NCI-H146 treated with DMSO at 0.1 percent for 48 hours (cell line): ENCODE data around the gene SYNPR.

Experiments used
- DNase-seq: peaks from one replicate; lab custom pipeline; 2025; ENCODE audit not compliant: unreplicated experiment; lab: John Stamatoyannopoulos, UW

SYNPR gene

DNA sequence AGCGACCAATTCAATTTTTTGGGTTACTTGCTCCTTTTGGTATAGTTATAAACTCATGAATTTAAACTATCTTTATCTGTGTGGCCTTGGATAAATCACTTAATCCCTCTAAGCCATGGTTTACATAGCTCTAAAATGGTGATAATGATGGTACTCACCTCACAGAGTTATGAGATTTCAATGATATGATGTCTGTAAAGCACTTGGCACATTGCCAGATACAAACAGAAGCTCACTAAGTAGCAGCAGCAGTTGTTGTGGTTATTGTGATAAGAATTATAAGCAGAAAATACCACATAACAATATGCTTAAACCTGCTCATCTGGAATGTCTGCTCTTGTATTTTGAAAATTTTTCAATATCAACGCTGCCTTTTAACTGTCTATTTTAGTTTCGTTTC lies 189.3 kb downstream of the SYNPR start:
- no peak for DNase-seq

DNA sequence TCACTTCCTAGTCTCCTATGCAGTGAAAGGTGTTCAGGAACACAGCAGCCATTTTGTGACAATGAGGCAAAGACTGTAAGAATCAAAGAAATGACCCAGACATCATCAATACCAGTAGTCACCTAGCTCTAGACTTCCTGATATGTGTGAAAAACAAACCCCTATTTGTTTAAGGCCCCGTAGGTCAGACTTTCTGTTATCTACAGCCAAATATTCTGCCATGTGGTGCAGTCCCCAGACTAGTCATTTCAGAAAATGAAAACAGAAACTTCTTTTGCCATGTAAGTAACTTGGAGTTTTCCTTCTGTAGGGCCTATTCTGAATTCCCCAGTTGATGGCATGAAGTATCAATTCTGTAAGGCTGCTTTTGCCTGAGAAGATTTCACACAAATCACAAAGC lies 192.6 kb downstream of the SYNPR start:
- no peak for DNase-seq

DNA sequence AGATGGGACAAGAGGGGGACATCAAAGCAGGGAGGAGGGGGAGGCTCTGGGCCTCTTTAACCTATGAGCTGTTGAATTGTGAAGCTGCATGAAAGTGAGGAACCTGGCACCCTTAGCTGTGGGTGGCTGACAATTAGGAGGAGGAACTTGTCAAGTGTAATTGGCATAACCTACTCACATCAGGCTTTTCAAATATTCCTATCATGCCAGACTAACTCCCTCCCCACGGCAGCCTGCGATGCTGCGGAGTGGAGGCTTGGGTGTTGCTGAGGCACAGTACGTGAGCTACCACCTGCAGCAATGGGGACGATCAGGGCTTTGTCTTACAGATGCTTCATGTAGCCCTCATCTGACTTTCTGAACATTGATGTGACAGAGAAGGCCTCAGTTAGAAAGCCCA lies 193.7 kb downstream of the SYNPR start:
- DNase-seq: no peak

DNA sequence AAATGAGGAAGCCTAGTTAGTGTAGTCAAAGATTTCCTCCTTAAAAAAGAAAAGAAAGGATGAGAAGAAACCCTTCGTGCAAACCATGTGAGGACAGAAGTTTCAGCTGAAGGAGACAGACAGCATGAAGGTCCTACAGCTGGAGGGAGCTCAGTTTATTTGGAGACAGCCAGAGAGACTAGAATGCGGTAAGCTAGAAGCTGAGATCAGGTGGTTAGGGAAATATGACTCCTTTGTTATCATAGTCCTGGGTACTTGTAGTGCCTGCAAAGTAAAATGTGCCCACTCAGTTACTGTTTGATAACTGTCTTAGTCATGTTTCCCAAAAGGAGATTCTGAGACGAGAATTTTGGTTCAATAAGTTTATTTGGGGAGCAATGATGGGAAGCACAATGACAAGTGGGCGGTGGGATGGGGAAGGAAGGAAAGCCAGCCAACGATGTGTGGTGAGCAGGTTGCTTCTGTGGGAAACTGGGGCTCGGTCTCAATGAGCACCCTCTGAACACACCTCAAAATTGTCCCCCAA lies 195.6 kb downstream of the SYNPR start:
- DNase-seq: no peak

DNA sequence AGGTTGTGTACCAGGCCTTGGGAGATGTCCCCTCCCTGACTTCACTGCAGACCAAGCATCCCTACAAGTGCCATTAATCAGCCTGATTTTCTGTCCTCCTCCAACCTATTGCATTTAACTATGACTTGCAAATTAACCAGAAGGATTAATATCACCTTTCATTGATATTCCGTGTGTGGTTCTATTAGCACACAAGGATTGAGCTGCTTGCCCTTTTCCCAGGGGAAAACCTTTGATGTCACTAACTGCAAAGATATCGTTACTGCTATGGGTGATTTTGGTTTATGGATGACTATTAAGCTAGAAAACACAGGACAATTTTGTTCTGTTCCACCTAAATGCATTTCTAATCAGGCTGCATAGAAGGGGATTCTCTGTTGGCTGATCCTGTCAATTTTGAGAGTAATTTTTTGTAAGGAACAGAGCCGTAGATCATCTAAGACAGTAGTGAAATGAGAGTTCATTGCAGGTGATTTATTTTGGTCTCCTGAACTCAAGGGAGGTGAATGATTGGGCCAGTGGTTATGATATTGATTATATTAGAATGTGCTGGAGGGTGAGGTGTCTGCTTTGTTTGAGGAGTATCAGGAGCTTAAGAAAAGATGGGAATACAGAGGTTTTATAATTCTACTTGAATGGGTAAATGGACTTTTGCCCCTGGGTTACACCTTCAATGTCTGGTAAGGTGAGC lies 196.9 kb downstream of the SYNPR start:
- no peak for DNase-seq

DNA sequence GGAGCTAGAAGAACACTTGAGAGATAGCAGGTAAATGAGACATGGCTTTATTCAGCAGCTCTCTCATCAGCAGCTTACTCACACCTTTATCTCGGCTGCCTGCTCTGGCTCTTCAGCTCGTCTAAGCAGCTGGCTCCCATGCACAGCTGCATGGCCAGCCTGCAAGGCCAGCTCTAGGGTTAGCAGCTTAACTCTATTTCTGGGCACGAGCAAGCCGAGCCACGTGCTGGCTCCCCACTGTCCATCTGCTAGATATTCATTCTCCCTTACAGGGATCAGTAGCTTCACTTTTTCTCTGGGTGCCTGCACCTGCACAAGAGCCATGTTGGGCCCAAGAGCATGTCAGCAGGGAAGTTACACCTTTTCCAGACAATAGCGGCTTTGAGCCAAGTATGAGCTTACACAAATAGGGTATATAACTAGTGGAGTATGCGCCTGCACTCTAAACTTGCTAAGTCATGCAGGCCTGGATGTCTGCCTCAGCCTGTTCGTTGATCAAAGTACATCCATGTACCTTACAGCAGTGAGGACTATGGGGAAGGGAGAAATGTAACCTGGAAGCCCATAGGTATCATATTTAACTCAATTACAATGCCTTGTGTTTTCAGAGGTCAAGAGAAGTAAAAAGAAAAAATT lies 199.5 kb downstream of the SYNPR start:
- no peak for DNase-seq

DNA sequence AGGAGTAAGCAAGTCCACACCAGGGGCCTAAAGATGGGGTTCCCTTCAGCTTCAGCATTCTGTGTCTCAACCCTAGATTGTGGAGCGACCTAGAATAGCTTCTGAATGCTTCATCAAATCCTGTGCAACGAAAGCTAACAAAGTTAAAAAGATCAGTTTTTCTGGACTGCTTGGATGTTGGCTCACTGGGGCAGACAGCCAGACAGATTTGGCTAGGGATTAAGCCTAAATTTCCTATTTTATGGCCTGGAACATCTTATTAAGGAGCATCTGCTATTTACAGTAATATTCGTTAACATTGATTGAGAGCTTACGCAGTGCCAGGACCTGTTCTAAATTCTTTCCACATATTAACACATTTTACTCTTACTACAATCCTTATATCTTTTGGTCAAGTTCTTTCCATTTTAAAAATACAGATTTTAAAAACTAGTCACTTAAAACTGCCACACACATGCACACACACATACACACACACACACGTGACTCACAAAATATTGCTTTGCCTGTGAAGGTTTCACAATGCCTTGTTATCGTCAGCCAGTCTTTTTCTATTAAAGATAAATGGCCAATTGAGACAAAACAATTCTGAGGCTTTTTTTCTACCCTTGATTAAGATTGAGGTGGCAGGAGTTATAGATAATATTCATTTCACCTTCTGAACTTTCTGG lies 201.0 kb downstream of the SYNPR start:
- DNase-seq: no peak

DNA sequence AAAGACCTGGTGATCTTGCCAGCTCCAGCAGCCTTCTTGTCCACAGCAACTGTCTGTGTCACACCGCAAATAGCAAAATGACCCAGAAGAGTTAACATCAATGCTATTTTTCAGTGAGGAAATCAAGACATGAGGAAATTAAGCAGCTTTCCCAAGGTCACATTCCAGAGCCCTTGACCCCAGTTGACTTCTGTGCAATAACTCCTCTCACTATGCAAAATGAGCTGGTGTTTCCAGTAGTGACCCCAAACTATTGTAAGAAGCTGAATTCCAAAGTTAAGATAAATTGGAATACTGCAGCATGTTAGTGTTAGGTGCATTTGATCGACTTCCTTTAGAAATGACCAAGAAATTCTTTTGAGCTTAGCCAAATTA lies 201.5 kb downstream of the SYNPR start:
- DNase-seq: no peak

DNA sequence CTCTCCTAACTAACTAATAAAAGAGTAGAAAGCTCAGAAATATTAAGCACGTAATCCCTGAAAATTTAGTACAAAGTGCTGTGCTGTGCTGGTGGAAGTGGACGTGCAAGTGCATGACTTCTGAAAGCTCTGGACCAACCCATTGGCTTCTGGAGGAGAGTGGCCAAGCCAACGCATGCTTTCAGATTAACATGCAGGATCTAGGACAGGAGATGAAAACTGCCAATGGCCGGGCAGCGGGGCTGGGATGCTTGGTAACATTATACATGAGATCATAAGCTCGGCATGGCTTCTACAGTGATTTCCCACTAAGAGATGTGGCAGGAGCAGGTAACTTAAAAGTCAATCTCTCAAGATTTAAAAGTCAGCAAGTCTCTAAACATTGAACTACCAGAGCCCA lies 203.5 kb downstream of the SYNPR start:
- no peak for DNase-seq

DNA sequence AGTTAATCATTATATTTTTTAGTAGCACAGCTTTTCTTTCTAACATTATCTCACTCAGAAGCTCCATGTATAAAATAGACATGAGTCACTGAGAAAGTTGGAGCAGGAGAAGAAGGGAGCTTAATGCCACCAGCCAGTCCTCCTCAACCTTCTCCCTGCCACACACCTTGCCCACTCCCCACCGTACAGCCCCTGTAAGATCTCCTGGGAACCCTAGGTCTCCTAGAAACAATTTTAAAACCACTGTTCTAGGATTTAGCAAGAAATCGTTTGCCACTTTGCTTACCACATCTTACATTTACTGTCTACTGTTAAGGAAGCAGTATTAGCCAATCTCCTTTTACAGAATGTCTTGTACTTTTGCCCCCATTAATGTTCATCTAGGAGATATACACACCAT lies 204.2 kb downstream of the SYNPR start:
- no peak for DNase-seq

DNA sequence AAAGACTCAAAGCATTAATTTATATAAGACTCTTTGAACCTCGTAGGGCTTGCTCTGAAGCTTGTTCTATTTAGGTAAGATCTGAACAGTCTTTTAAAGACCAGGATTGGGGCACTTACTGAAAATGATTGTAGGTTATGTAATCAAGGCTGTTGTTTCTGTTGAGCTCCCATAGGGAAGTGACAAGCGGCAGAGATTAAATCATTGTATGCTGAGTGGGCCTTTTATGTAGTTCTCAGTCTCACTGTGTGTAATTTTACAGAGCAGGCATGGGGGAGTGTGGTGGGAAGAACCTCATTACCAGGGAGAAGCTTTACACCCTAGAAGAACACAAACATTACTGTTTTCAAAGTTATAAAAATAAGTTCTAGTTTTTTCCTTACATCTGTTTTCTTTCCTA lies 214.4 kb downstream of the SYNPR start:
- DNase-seq: peak; percentile 0

DNA sequence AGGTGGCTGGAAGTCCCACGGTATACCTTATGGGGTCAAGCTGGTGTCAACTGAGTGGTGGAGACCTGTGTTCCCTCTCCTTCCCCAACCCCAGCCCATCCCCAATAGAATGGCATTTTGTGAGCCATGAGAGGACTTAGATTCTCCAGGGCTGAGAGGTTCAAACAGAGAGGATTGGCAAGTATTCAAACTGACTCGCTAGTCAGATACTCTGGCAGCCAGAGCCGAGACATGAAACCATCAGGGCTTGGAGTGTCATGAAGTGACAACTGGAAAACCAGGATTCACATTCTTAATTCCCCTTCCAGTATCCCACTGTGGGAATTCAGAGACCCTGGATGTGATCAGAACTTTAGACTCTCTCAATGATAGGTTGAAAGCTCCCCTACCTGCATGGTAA lies 215.0 kb downstream of the SYNPR start:
- no peak for DNase-seq

DNA sequence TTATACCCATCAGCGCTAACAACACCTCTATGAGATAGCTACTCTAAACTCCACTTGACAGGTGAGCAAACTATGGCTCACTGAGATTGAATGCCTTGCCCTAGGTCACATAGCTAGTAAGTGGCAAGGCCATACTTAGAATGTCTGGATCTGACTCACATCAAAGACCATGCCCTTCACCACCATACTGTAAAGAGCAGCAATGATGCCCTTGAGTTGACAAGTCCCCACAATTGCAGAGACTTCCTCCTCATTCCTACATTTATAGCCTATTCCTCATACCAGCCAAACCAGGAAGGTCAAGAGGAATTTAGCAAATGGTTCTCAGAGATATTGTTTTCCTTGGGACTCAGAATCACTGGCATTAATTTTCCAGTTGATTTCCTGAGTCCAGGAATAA lies 216.5 kb downstream of the SYNPR start:
- DNase-seq: no peak

DNA sequence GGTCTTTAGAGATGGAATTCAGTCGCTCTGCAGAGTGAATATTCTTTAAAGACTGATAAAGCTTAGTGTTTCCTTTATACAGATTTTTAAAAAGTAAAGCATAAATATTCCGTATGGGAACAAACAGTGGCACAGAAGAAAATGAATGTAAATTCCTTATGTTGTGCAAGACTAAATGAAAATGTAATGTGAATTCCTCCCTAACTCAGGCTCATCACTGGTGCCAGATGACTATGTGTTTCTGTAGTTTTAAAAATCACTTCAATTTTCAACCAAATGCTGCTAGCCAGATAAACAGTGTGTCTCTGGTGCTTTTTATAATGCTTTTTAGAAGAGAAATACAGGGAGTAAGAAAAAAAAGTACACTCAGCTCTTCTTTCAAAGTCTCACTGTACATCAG lies 219.5 kb downstream of the SYNPR start:
- DNase-seq: no peak

DNA sequence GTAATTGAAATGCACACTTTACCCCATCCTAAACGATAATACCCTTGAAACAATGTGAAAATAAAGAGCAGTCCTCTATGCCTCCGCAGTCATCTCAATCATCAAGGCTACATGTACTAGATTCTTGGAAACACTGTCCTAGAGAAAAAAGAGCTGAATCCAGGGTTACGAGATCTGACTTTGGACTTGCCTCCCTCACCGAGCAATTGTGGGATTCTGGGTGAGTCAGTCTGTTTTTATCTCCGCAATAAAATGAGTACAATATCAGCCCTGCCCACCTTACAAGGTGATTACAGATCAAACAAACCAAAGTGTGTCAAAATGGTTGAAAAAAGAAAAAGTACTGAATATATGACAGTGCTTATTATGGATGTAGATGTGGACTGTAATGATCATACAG lies 222.1 kb downstream of the SYNPR start:
- DNase-seq: no peak

DNA sequence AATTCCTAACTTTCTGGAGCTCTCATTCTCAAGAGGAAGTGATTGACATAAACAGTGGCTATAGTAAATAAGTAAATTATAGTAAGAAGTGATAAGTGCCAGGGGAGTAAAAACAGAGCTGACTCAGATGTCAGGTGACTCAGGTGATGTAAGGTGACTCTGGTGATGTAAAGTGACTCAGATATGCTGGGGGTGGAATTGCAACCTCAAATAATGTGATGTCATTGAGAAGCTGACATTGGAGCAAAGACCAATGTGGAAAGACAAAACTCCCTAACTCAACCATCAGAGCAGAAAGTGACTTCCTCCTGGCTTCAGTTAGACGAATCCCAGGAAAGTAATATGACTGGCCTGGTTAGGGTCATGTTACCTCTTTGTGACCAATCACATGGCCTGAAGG lies 230.2 kb downstream of the SYNPR start:
- DNase-seq: no peak

DNA sequence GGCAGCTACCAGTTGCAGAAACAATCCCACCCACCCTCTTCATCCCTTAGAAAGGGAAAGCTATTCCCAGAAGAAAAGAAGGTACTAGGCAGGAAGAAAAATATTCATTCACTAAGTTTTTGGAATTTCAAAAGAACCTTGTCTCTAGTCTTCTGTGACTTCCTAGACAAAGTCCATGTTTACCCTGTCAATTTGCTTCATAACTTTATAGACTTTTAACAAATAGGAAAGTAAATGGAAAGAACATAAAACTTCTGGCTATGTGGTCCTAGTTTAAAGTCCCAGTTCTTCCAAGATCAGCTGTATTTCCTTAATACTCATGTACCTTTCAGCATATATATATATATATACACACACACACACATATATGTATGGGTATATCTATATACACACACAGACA lies 230.7 kb downstream of the SYNPR start:
- no peak for DNase-seq

DNA sequence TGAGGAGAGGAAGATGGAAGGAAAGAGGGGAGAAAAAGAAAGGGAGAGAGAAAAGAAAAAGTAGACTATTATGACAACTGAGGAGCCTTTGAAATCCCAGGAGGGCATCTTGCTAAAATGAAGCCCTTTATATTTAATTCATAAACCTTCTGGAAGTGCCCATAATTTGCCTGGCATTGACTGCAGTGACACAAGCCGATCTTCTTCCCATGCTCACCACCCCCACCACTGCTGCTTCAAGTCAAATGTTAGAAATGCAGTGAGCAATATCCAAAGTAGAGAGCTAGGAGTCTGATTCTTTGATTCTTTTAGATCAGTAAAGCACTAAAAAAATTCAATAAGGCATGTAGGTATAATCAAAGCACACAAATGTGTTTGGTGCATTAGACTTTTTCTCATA lies 235.7 kb downstream of the SYNPR start:
- no peak for DNase-seq

DNA sequence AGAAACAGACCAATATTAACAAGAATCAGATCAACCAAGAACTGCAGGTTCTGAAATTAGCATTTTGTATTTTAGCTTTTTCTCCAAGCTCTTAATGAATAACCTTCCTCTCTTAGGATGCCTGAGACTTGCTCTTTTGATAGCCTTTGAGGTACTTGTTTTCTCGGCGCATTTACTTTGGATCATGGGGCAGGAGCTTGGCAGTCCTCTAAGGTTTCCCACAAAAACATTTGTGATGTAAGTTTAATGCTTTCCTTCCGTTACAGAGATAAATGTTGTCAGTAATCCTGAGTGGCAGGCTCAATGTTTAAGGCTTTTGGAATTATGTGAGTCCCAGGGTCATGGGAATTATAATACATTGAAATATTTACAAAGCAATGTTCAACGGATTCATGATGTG lies 236.6 kb downstream of the SYNPR start:
- no peak for DNase-seq

DNA sequence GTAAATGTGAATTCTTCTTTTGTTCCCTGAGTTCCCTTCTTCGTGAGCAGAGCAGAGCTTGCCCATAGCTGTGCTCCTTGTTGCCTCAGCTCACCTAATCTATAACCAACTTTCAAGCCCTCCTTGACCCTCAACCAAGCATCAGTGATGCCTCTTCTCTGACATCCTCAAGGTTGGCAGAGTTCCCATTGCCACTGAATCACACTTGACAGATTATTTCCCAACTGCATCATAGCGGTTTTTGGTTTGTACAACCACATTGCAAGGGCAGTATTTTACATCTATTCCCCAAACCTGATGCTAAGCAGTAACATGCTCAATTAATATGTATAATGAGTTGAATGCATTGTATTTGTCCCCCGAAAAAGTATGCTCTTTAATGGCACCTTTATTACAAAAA lies 241.3 kb downstream of the SYNPR start:
- DNase-seq: no peak

DNA sequence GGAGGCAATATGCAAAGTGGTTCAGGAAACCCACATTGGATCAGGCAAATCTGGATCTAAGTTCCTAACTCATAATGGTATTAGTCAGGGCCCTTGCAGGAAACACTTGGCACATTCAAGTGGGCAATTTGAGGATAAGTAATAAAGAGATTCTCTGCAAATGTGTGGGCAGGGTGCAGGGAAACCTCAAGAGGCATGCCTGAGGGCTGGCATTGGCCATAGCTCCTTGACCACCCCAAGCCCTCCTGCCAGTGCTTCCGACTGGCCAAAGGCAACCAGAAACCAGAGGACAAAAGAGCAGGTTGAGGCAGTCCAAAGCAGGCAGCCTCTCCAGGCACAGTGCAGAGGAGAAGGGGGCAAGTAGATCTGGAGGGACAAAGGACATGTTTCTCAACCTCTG lies 243.5 kb downstream of the SYNPR start:
- no peak for DNase-seq

DNA sequence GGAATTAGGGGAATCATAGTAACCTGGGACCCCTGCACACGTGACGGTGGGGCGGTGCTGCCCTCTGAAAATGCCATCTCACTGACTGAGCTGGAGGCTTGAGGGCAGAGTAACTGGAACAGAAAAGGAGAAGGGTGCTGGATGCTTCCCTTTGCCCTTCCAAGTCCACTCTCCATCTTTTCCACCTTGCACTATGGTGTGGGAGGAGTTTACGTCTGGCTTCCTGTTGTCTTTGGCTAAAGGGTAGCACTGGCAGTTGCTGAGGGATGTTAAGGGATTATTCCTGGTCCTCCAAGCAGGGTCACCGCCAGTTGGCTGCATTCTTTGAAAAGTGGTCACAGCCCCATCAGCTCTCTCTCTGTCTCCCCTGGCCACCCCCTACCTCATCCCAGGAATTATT lies 245.0 kb downstream of the SYNPR start:
- DNase-seq: no peak
